ENCODE data around the gene SDHB. TPM values are rescaled to one million over a fixed set of nuclear protein-coding genes. Genes with fewer than 3 reads are reported as not detected.

The SDHB gene
- total and polyA plus RNA-seq, 2 of the 8 experiments (the other 6 are each of a cell fraction or from before 2014, with no cell fraction given) = 84.0 to 98.7 TPM

- Histone ChIP-seq H2BK20ac (ENCODE audit: low read length) (no peak overlapping the region), H3K56ac (replicated peaks; ENCODE audit: insufficient read length, low read depth, low read length) (no peak overlapping the region), H3K79me1 (ENCODE audit: low read depth, low read length) (no peaks in the 10 kb centered on the region), H3K9ac (replicated peaks in 1 of 4; ENCODE audit: extremely low read depth in 1 of 4, low read depth in 3 of 4, low read length in 3 of 4) (no peak overlapping the region), H2AK5ac (ENCODE audit: low read depth, low read length) (no peak overlapping the region), H3K18ac (ENCODE audit: extremely low read depth, low read length) (no peak overlapping the region), H2BK120ac (replicated peaks; ENCODE audit: low read depth, low read length) (no peak overlapping the region), H4K20me1 (replicated peaks in 1 of 2; ENCODE audit: control insufficient read depth in 1 of 2, insufficient read depth in 2 of 2, low read length in 2 of 2) (no peaks in the 10 kb centered on the region), H3K4me1 (replicated peaks in 1 of 4; ENCODE audit: control insufficient read depth in 3 of 4, insufficient read depth in 4 of 4, low read length in 3 of 4) (0 out of 7 replicates have a peak, but pooled peaks cover 0 to 2% (median under 1%) of the 10 kb centered on the region in 4 experiments), H3K4ac (replicated peaks; ENCODE audit: insufficient read length, low read depth, low read length) (no peak overlapping the region), H2AFZ (ENCODE audit: low read length) (no peak overlapping the region), H3K27me3 (replicated peaks in 1 of 4; ENCODE audit: control insufficient read depth in 3 of 4, extremely low read depth in 1 of 4, insufficient read depth in 3 of 4, low read length in 3 of 4) (no peaks in the 10 kb centered on the region; a peak in 1 of 7 replicates), H3K23me2 (ENCODE audit: low read depth, low read length) (no peaks in the 10 kb centered on the region), H2BK12ac (ENCODE audit: low read depth, low read length) (0 out of 2 replicates have a peak overlapping the region, but pooled peaks have one; percentile 21), H3K27ac (ENCODE audit: low read depth, low read length) (no peak overlapping the region), H2BK15ac (ENCODE audit: low read length) (no peak overlapping the region), H3K14ac (ENCODE audit: insufficient read length) (no peak overlapping the region), H4K8ac (ENCODE audit: extremely low read depth, insufficient read depth, low read length) (no peak overlapping the region), H3K79me2 (ENCODE audit: control insufficient read depth in 1 of 2, insufficient read depth in 2 of 2, low read length in 2 of 2) (no peaks in the 10 kb centered on the region), H2BK5ac (ENCODE audit: low read depth, low read length) (no peak overlapping the region), H3K4me3 (ENCODE audit: extremely low read depth in 1 of 4, insufficient read depth in 2 of 4, low read depth in 3 of 4, low read length in 4 of 4) (no peak overlapping the region), H3K36me3 (ENCODE audit: control insufficient read depth in 2 of 4, insufficient read depth in 4 of 4, low read length in 3 of 4) (no peaks in the 10 kb centered on the region), H3K23ac (ENCODE audit: insufficient read length) (no peak overlapping the region), H4K5ac (ENCODE audit: insufficient read length, low read depth, low read length) (no peak overlapping the region), H3K4me2 (ENCODE audit: insufficient read depth in 1 of 2, low read depth in 2 of 2, low read length in 2 of 2) (no peak overlapping the region), H3K9me3 (ENCODE audit: insufficient read depth in 2 of 2, low read depth in 1 of 2, low read length in 1 of 2) (no peaks in the 10 kb centered on the region), H4K91ac (replicated peaks; ENCODE audit: insufficient read length, low read length) (no peak overlapping the region)
- ChIA-PET CTCF (ENCODE audit: partially characterized antibody) (interaction anchor here (1.1 kb wide), 1 partner anchor 241 kb away, joined by 5 read pairs; no protein-coding TSS in a partner anchor), POLR2A (ENCODE audit: partially characterized antibody) (no interaction called here)
- DNase-seq (ENCODE audit: low read depth in 1 of 2, low spot score in 2 of 2) (no peak), FAIRE-seq (no peak)
- TF ChIP-seq SP4 (IDR thresholded peaks at IDR 0.05; ENCODE audit: low read length) = no peak
- no peak for TF ChIP-seq KDM4A (IDR thresholded peaks at IDR 0.05; ENCODE audit: low read depth, low read length, severe bottlenecking)
- TF ChIP-seq SP1 (IDR thresholded peaks at IDR 0.05; ENCODE audit: low read depth, low read length) = no peak
- no peak for TF ChIP-seq RAD21 (IDR thresholded peaks at IDR 0.05 in 1 of 2, conservative IDR thresholded peaks at IDR 0.05 in 1 of 2; ENCODE audit: low read depth in 2 of 2, low read length in 2 of 2)
- no peak for TF ChIP-seq CEBPB (IDR thresholded peaks at IDR 0.05; ENCODE audit: low read depth, low read length)
- 38% methylated on average over 1 of the region's 1 CpG; no CpG with 5 or more reads in 1 of the 2 experiments for WGBS, 2 experiments (ENCODE audit: extremely low coverage in 1 of 2, insufficient coverage in 1 of 2, insufficient read length in 1 of 2, insufficient replicate concordance in 2 of 2, low coverage in 1 of 2, low lambda C conversion rate in 2 of 2, missing lambda C conversion rate in 1 of 2)
These were observed 42.8 kb upstream of the SDHB start for GRCh38 chr1:17096584-17096983.
